IPS-11a (cell line): ENCODE measurements around the gene RING1.
A peak's percentile ranks its signal among the peaks of the same experiment; 100 is the strongest.

Experiments used
- H3K4me3 ChIP-seq: one replicate; pipeline ENCODE4 v1.5.1; 2013; ENCODE audit warnings: low read depth, low read length, control low read depth

The RING1 gene

GRCh38 chr6:33208091-33208967 is at the start of gene RING1:
TSS of gene RING1 (plus strand) at chr6:33208500. CDS start at chr6:33208823, 323 bp downstream.
- peak within 1 kb of the TSS; percentile 81 for H3K4me3 ChIP-seq

DNA sequence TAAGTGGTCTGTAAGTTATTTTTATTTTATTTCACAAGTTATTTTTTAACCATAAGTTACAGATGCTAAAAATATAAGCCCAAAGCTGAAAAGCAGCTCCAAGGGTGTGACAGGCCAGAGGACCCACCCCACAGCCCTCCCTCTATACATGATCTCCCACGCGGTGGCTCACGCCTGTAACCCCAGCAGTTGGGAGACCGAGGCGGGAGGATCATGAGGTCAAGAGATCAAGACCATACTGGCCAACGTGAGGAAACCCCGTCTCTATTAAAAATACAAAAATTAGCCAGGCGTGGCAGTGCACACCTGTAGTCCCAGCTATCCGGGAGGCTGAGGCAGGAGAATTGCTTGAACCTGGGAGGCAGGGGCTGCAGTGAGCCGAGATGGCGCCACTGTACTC is 48.2 kb upstream of the RING1 start:
- no peak overlapping the region for H3K4me3 ChIP-seq

- no peak overlapping the region for H3K4me3 ChIP-seq
Observed at GRCh38 chr6:33160728-33161344, 47.5 kb upstream of the RING1 start.

GRCh38 chr6:33161354-33162331 is 46.7 kb upstream of the RING1 start:
- peak overlapping the region; percentile 41 for H3K4me3 ChIP-seq

GRCh38 chr6:33163540-33163939 is 44.8 kb upstream of the RING1 start:
- no peak overlapping the region for H3K4me3 ChIP-seq

DNA sequence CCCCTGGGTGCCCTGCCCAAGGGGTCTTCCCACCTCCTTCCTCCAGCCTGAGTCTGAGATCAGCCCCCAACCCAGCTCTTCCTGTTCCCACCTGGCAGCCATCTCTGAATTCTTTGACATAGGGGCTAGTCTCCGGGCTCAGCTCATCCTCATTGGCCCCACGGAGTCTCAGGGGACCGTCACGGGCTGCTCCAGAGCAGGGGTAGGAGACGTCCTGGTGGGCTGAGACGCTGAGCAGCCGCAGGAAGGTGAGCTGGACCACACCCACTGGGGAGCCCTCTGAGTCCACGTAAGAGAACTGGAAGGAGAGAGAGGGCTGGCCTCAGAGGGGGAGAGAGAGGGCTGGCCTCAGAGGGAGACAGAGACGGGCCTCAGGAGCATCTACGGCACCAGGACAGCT is 44.1 kb upstream of the RING1 start:
- no peak overlapping the region for H3K4me3 ChIP-seq

DNA sequence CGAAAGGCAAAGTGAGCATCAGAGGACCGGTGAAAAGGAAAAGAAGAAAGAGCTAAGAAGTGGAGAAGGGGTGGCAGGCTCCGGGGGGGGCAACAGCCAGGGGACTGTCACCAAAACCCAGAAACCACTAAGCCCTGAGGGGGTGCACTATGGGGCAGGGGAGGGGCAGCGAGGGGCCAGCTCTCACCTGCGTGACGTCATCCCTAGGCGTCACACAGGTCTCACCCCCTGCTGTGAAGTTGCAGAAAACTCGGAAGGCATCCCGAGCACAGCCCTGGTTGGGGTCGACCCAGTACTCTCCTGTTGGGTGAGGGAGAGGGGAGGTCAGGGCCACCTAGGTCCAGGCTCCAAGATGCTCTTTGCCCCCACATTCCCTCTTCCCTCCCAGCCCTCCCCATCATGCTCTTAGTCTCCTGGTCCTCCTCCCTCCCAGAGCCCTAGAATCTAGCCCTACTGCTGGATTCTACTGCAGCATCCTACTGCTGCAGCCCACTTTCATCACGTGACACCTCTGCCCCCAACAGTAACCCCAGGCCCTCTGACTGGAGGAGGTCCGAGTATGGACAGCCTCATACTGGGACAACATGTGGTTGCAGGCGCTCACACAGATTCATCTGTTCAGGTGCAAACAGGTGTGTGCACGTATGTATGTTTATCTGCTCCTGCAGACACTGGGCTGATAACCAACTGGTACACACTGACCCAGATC is 43.5 kb upstream of the RING1 start:
- no peak overlapping the region for H3K4me3 ChIP-seq

DNA sequence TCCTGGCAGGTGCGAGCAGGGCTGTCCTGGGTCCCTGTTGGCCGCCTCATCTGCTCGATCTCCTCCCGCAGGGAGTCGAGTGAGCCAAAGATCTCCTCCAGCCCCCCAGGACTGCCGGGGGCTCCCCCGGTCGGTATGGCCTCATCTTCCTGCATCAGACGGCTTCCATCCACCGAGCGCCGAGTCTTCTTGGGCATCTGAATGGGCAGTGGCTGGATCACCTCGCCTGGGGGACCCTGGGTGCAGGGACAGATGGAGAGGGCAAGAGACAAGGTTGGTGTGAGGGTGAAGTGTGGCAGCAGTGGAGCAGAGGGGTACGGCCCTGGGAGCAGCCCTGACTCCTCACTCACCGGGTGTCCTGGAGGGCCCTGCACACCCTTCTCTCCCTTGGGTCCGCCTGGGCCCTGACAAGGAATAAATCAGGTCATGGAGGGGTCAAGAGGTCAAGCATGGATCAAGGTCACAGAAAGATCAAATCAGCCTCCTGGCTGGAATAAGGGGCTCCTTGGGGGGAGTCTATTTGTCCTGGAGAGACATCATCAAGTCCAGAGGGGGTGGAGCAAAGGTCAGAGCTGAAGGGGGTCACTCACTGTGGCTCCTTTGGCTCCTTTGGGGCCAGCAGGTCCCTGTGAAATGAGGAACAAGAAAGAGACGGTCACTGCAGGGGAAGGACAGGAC is 42.6 kb upstream of the RING1 start:
- no peak overlapping the region for H3K4me3 ChIP-seq

DNA sequence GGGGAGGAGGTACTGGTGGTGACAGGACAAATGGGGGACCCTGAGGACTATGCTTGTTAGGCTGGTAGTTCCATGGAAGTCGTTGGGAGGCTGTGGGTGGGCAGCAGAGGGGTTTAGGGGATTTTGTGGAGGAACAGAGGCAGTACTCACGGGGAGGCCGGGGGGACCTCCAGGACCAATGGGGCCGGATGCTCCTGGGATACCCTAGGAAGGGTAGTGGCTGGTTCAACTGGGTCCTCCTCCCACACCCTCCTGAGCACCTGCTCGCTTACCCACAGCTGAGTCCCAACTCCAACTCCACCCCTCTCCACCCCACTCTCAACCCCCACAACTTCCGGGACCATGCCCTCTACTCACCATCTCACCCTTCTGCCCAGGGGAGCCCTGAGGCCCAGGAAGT is 41.9 kb upstream of the RING1 start:
- H3K4me3 ChIP-seq: no peak overlapping the region

DNA sequence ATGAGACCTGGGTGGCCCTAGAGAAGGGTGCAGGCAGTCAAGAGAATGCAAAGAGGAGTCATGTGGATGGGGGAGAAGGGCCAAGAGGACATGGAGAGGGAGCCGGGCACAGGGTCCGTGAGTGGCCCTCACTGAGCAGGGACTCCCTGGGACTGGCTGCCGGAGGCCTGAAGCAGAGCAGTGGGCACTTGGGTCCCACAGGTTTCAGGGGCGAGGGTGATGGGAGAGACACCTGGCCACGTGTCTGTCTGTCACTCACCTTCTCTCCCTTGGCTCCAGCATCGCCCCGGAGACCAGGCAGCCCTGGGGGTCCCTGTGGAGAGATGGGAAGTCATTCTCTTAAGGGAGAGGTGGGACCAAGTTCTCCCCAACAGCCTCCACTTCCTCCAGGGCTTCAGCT is 41.5 kb upstream of the RING1 start:
- H3K4me3 ChIP-seq: no peak overlapping the region

GRCh38 chr6:33167374-33168283 is 40.7 kb upstream of the RING1 start:
- no peak overlapping the region for H3K4me3 ChIP-seq

DNA sequence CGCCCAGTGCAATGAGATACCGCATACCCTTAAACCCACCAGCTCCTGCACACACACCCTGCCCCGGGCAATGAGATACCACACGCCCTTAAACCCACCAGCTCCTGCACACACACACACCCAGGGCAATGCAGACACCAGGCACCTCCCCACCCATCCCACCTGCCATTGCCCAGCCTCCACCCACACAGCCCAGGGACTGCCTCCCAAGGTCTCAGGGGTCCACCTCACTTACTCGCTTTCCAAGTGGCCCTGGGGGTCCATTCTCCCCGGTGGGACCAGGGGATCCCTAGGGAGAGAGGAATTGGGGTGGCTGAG is 40.1 kb upstream of the RING1 start:
- no peak overlapping the region for H3K4me3 ChIP-seq

- H3K4me3 ChIP-seq: no peak overlapping the region
Observed at GRCh38 chr6:33168639-33169038, 39.7 kb upstream of the RING1 start.

DNA sequence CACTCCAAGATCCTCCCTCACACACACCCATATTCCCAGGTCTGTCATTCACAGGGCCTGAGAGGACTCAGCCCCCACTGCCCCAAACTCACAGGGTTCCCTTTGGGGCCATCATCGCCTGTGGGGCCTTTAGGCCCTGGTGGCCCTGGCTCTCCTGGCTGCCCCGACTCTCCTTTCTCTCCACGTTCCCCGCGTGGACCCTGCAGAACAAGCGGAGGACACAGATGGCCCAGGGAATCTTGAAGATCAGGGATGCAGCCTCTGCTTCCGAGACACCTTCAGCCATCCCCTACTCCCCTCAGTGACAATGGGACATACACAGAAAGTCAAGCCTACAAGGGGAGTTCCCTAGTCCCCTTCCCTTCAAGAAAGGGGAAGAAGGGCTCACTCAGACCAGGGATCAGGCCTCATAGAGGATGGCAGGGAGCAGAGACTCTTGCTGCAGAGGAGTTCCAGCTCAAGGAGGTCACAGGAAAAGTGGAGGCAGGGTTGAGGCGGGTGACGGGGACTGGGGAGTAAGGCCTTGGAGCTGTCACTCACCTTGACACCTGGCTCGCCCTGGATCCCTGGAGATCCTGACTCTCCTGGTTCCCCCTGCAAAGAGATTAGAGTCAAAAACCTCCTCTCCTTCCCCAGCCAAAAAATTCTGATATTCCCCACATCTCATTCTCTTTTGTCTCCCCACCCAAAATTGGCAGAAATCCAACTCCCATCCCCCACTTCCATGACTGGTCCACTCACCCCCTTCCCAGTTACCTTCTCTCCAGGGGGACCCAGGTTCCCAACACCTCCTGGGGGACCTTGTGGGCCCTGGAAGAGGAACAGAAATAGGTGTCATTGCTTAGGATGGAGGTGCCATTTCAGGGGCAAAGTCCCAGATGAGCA is 38.8 kb upstream of the RING1 start:
- H3K4me3 ChIP-seq: no peak overlapping the region

- no peak overlapping the region for H3K4me3 ChIP-seq
Observed at GRCh38 chr6:33170176-33171015, 37.9 kb upstream of the RING1 start.

- no peak overlapping the region for H3K4me3 ChIP-seq
Observed at GRCh38 chr6:33171016-33171879, 37.1 kb upstream of the RING1 start.
